GM19455 (cell line): Measurements from ENCODE around the gene AP3D1.

Experiments used
- ATAC-seq: cut with Tn5 transposase; IDR thresholded peaks from one replicate; pipeline ENCODE4 v1.9.1; 2021; ENCODE audit not compliant: unreplicated experiment

The AP3D1 gene

GRCh38 chr19:2181633-2181997, 30.2 kb upstream of the AP3D1 start:
- ATAC-seq, result no peak

- ATAC-seq, result no peak
Measured at GRCh38 chr19:2180881-2181632, 29.7 kb upstream of the AP3D1 start.

GRCh38 chr19:2180114-2180513, 28.7 kb upstream of the AP3D1 start:
- no peak for ATAC-seq

- ATAC-seq, result no peak
Measured at GRCh38 chr19:2179095-2179494, 27.7 kb upstream of the AP3D1 start.

GRCh38 chr19:2176337-2176994, 25.1 kb upstream of the AP3D1 start:
- ATAC-seq, result no peak

GRCh38 chr19:2175742-2176141, 24.4 kb upstream of the AP3D1 start:
- ATAC-seq, result no peak

GRCh38 chr19:2173767-2174577, 22.6 kb upstream of the AP3D1 start:
- no peak for ATAC-seq

GRCh38 chr19:2173388-2173766, 22.0 kb upstream of the AP3D1 start:
- no peak for ATAC-seq

GRCh38 chr19:2171349-2172145, 20.2 kb upstream of the AP3D1 start:
- ATAC-seq, result no peak

- ATAC-seq, result no peak
Measured at GRCh38 chr19:2170987-2171348, 19.6 kb upstream of the AP3D1 start.

- ATAC-seq, result no peak
Measured at GRCh38 chr19:2170219-2170618, 18.9 kb upstream of the AP3D1 start.

- no peak for ATAC-seq
Measured at GRCh38 chr19:2168619-2169424, 17.5 kb upstream of the AP3D1 start.

GRCh38 chr19:2167896-2168618, 16.7 kb upstream of the AP3D1 start:
- no peak for ATAC-seq

- no peak for ATAC-seq
Measured at GRCh38 chr19:2166741-2167738, 15.7 kb upstream of the AP3D1 start.

GRCh38 chr19:2164020-2164998, 12.9 kb upstream of the AP3D1 start:
- ATAC-seq, result no peak

GRCh38 chr19:2160379-2160778, 9.0 kb upstream of the AP3D1 start:
- no peak for ATAC-seq

- ATAC-seq, result no peak
Measured at GRCh38 chr19:2157452-2157851, 6.1 kb upstream of the AP3D1 start.
